RPMI8226 (cell line): ENCODE measurements around the gene LHX3.
A peak's percentile ranks its signal among the peaks of the same experiment; 100 is the strongest.

Source experiments
- DNase-seq: peaks from one replicate; pipeline ENCODE4 v3.0.0-alpha.2; 2015

Gene LHX3

DNA sequence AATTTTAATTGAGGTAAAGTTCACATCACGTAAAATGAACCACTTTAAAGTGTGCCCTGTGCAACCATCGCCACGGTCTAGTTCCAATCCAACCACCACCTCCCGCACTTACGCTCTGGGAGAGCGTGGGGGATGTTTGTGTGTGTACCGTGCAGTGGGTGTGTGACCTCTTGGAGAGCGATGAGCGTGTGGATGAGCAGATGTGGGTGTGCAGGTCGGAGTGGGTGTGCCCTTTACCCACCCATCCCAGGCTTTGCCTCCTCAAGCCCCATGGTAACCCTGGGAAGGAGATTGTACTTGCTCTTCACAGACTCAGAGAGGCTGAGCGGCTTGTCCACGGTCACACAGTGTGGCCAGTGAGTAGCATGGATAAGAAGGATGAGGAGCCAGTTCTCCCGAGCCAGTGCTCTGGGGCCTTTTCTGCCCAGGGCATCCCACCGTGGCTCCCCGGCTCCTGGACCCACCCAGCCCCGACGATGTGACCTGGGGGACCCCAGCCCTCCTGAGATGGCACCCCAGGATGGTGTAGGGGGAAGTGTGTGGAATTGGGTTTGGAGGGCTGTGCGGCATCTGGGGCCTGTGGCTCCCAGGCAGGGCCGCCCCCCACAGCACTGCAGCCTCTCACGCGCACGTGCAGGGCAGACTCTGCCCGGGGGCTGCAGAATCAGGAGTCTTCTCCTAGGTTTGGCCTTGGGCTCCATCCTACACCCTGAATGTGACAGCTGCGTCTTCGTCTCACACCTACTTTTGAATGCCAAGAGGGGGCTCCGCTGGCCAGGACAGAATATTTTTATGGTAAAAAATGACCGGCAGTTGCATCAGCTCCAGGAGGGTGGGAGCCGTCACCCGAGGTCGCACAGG is 13.6 kb downstream of the LHX3 start:
- no peak for DNase-seq

GRCh38 chr9:136190656-136191055 is 14.3 kb downstream of the LHX3 start:
- no peak for DNase-seq

DNA sequence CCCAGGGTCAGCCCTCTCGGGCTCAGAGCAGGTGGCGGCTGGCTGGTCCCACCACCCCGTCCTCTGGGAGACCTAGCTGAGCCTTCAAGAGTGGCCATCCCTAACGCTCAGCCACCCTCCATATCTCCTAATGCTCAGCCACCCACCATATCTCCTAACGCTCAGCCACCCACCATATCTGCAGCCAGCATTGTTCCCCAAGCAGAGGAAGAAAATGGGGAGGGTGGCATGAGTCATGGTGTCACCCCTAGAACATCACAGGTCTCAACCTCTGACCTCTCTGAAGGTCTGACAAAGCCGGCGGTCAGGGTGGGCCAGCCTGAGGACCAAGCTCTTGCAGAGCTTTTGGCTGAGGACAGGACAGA is 14.7 kb downstream of the LHX3 start:
- DNase-seq, result no peak

DNA sequence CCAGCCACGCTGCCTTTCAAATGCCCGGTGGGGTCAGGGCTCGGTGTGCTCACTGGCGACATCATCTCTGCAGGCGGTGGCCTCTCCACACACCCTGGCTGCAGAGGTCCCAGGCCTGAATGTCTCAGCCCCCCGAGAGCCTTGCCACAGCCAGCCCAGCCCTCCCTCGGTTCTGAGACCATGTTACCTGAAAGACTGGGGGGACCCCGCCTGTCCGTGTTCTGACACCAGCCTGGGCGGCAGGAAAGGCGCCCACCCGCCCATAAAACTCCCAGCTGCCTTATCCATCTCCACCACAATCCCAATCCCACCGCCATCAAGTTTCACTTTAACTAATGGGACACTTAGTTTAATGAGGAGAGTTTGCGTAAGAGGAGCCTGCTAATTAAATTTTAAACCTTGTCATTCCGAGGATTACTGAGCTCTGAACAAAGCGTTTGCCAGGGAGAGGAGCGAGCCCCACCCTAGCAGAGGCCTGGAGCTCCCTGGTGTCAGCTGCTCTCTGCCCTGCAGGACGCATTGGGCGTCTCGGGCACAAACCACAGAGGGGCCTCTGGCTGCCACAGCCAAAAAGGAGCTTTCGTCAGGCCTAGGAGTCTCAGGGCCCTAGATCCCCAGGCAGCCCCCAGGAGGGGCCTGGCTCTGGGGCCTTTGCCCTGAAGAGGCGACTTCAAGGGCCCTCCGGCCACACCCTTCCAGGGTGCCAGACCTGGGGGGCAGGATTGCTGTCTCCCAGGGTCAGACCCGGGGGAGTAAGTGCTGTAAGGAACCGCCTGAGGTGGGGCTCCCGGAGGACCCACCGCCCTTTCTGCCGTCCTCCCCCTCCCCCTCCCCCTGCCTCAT is 15.3 kb downstream of the LHX3 start:
- DNase-seq, result peak; percentile 43

DNA sequence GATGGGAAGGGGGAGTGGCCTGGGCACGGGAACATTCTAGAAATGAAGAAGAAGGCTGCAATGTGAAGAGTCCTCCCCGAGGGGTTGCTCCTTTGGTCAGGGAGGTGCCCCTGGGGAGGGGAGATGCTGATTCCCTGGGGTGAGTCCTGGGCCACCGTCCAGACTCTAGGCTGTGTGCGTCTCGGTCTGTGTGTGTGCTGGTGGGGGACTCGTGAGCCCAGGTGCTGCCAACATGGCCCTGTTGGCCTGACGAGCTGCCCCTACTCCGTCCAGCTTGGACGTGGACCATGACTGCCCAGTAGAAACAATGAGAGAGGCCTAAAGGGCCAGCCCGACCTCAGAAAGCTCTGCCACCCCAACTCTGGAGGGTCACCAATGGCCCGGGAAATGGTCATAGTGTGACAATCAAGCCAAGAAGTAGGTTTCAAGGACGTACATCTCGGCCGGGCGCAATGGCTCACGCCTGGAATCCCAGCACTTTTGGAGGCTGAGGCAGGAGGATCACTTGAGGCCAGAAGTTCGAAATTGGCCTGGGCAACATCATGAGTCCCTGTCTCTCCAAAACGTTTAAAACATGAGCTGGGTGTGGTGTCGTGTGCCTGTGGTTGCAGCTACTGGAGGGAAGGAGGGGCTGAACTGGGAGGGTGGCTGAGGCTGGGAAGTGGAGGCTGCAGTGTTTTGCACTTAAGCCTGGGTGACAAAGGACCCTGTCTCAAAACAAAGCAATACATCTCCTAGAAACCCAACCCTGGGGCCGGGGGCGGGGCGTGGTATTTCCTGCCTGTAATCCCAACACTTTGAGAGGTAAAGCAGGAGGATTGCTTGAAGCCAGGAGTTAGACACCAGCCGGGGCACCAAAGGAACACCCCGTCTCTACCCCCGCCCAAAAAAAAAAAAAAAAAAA is 17.0 kb downstream of the LHX3 start:
- DNase-seq, result no peak

- DNase-seq, result no peak
Observed at GRCh38 chr9:136187197-136187596, 17.7 kb downstream of the LHX3 start.

GRCh38 chr9:136186386-136186785 is 18.5 kb downstream of the LHX3 start:
- DNase-seq, result no peak

GRCh38 chr9:136185596-136186366 is 19.1 kb downstream of the LHX3 start:
- no peak for DNase-seq

- no peak for DNase-seq
Observed at GRCh38 chr9:136185066-136185465, 19.9 kb downstream of the LHX3 start.

GRCh38 chr9:136182850-136183422 is 22.0 kb downstream of the LHX3 start:
- no peak for DNase-seq

DNA sequence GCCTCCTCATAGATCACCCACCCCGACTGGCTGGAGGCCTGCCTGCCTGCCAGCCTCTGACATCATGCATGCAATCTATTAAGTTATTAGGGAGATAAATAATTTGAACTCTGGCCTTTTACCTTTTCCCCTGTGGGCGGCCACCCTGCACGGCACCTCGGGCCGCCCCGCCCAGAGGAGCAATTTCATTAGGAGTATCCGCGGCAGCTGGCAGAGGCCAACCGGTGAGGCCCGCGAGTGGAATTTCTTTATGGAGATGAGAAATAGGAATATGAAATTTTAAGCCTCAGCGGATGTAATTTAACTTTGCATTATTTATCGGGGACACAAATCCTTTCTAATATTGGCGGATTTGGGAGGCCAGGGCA is 22.5 kb downstream of the LHX3 start:
- no peak for DNase-seq

GRCh38 chr9:136181784-136182419 is 23.0 kb downstream of the LHX3 start:
- no peak for DNase-seq

DNA sequence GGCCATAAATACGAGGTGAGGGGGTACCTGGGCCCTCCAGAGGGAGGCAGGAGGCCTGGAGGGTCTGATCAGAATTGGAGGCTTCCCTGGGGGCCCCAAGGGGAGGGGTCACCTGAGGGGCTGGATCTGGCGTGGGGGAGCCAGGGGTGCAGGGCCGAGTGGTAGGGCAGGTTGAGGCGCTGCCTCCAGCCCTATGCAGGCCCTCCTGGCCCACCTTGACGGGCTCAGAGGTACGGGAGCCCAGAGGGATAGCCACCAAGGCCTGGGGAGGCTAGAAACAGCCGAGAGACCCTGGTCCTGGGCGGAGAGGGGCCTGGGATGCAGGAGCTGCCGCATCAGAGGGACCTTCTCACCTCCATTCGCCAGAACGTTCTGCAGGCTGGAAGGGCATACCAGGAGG is 24.3 kb downstream of the LHX3 start:
- DNase-seq, result no peak

DNA sequence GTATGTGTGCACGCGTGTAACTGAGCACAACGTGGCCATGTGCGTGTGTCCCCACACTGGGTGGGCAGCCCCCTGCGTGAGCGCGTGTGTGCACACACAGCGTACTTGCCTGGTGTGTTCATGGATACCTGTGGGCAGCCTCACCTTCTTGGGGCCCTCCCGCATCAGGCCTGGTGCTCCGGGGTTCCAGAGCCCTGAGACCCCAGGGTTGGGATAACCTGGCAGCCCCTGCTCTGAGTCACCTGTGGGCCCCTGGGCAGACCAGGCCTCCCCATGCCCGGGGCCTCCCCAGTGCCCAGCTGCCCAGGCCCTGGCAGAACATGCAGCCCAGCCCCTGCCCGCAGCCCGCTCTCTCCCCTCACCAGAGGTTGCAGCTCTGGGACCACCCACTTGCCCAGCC is 25.2 kb downstream of the LHX3 start:
- no peak for DNase-seq

DNA sequence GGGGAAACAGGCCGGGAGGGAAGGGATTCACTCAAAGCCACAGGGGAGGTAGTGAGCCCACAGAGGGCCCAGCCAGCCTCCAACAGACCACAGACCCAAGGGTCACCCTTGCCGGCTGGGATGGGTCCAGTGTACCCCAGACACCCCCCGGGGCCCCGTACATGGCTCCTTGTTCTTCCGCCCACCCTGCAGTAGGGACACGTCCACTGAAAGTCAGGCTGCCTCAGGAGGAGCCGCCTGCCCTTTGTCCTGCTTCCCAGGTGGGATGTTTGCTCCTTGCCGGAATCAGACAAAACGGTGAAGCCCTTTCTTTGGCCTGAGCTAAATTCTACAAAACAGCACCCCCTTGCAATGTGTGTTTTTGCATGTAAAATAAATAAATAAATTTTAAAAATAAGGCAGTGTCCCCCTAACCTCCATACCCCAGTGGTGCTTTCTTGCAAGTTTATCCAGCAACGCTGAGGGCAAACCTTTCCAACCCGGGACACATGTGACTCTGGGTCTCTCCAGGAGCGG is 25.8 kb downstream of the LHX3 start:
- no peak for DNase-seq

- DNase-seq, result no peak
Observed at GRCh38 chr9:136178773-136179075, 26.2 kb downstream of the LHX3 start.

GRCh38 chr9:136178061-136178772 is 26.7 kb downstream of the LHX3 start:
- no peak for DNase-seq

- DNase-seq, result no peak
Observed at GRCh38 chr9:136177224-136177623, 27.7 kb downstream of the LHX3 start.

DNA sequence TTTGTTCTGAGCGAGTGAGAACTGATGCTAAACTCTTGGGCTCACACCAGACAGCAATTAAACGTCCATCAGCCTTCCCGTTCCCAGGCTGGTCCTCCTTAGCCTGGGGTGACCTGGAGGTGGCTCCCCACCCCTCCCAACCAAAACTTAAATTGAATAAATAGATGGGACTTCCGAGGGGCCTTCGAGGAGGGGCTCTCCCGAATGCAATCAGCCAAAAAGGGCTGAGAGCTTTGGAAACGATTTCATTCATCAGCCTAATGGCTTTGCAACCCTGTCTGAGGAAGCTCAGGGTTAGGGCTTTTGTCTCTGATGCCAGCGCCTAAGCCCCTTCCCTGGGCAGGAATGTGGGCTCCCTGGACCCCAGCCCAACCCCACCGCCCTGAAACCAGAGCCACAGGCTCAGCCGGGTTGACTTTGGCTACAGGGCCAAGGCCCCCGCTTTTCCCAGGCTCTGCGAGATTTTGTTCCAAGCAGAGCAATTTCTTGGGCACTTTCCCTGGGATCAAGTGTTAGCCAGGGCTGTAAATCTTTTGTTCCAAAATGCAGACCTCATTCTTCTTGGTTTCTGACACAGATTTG is 29.2 kb downstream of the LHX3 start:
- DNase-seq, result no peak
